GM19035 (cell line): ENCODE data around the gene RRP12.
A peak's percentile ranks its signal among the peaks of the same experiment; 100 is the strongest.
"Not testable (repeated sequence)": the region's sequence is repeated elsewhere in the genome, so short reads cannot be mapped to it uniquely, and the experiment has no call there.

Experiments used
- ATAC-seq: cut with Tn5 transposase; IDR thresholded peaks from one replicate; pipeline ENCODE4 v1.9.1; 2021; ENCODE audit not compliant: unreplicated experiment

The RRP12 gene

GRCh38 chr10:97400665-97401454 lies at the start of gene RRP12:
Gene RRP12 (minus strand): TSS chr10:97401340. CDS start chr10:97401231, 109 bp downstream.
- peak; percentile 96 for ATAC-seq

GRCh38 chr10:97450828-97451227 lies 49.7 kb upstream of the RRP12 start:
- ATAC-seq = no peak

GRCh38 chr10:97445722-97446639 lies 44.8 kb upstream of the RRP12 start, which contains the start of the genes EXOSC1 and ZDHHC16:
Gene EXOSC1 (minus strand): TSS chr10:97446006. CDS start chr10:97445985, 21 bp downstream.
Gene ZDHHC16 (plus strand): TSS chr10:97446175. CDS start chr10:97451676, 5,501 bp downstream.
- peak; percentile 94 for ATAC-seq

GRCh38 chr10:97445357-97445721 lies 44.2 kb upstream of the RRP12 start:
- peak; percentile 5 for ATAC-seq

- ATAC-seq = no peak
Observed at GRCh38 chr10:97444212-97444611, 43.1 kb upstream of the RRP12 start.

GRCh38 chr10:97442277-97442676 lies 41.1 kb upstream of the RRP12 start:
- ATAC-seq = no peak

- ATAC-seq = no peak
Observed at GRCh38 chr10:97435211-97435610, 34.1 kb upstream of the RRP12 start.

- no peak for ATAC-seq
Observed at GRCh38 chr10:97434557-97434956, 33.4 kb upstream of the RRP12 start.

- no peak for ATAC-seq
Observed at GRCh38 chr10:97434055-97434454, 32.9 kb upstream of the RRP12 start.

- no peak for ATAC-seq
Observed at GRCh38 chr10:97428572-97428981, 27.4 kb upstream of the RRP12 start.

- ATAC-seq = no peak
Observed at GRCh38 chr10:97427571-97428179, 26.5 kb upstream of the RRP12 start.

- no peak for ATAC-seq
Observed at GRCh38 chr10:97426776-97427570, 25.8 kb upstream of the RRP12 start.

GRCh38 chr10:97425964-97426775 lies 25.0 kb upstream of the RRP12 start, which contains the start of gene PGAM1:
Gene PGAM1 (plus strand): TSS chr10:97426191. CDS start chr10:97426308, 117 bp downstream.
- peak; percentile 86 for ATAC-seq

GRCh38 chr10:97423757-97424098 lies 22.6 kb upstream of the RRP12 start:
- not testable (repeated sequence) for ATAC-seq

- ATAC-seq = no peak
Observed at GRCh38 chr10:97416565-97416964, 15.4 kb upstream of the RRP12 start.

GRCh38 chr10:97412891-97413304 lies 11.8 kb upstream of the RRP12 start:
- no peak for ATAC-seq

GRCh38 chr10:97411406-97411805 lies 10.3 kb upstream of the RRP12 start:
- ATAC-seq = no peak

GRCh38 chr10:97408496-97408992 lies 7.4 kb upstream of the RRP12 start:
- no peak for ATAC-seq

- no peak for ATAC-seq
Observed at GRCh38 chr10:97407952-97408248, 6.8 kb upstream of the RRP12 start.
